OCI-LY7 (cell line): ENCODE data around the gene ELF1. TPM values are rescaled to one million over a fixed set of nuclear protein-coding genes. Genes with fewer than 3 reads are reported as not detected.
A peak's percentile ranks its signal among the peaks of the same experiment; 100 is the strongest.

Source experiments
- BruUV-seq: library from RNA; stranded (reverse); fragments of 400-500 nt; replicated peaks from 2 replicates; lab custom pipeline; 2021; lab: Mats Ljungman, UMichigan
- CTCF ChIA-PET: fragments of 300-600 bp; sonication (Branson Sonifier 250); formaldehyde crosslinking; loops from one replicate; lab custom pipeline; 2022; ENCODE audit warnings: antibody characterized with exemption; ENCODE audit not compliant: unreplicated experiment; lab: Charles Lee
- POLR2A ChIA-PET: fragments of 300-600 bp; sonication (Branson Sonifier 250); formaldehyde crosslinking; loops from one replicate; lab custom pipeline; 2022; ENCODE audit warnings: antibody characterized with exemption; lab: Charles Lee
- DNase-seq: peaks from one replicate; pipeline ENCODE4 v3.0.0-alpha.2; 2015; ENCODE audit warnings: low spot score
- H2AFZ ChIP-seq: fragments of 200-600 bp; sonication (generic), shearing (Covaris generic); 2 replicates; pipeline ENCODE4 v1.6.1; 2014; ENCODE audit warnings: mild to moderate bottlenecking, antibody characterized with exemption, low read length, moderate library complexity
- H3K27ac ChIP-seq: fragments of 200-600 bp; sonication (generic); 2 replicates; pipeline ENCODE4 v1.5.1; 2014; ENCODE audit warnings: mixed run types, low read depth, mild to moderate bottlenecking, moderate library complexity, low read length, inconsistent platforms; ENCODE audit not compliant: poor library complexity, severe bottlenecking
- H3K36me3 ChIP-seq: fragments of 200-600 bp; sonication (generic); 2 replicates; pipeline ENCODE4 v1.6.1; 2014; ENCODE audit warnings: mild to moderate bottlenecking, antibody characterized with exemption, low read length, moderate library complexity, mixed read lengths; ENCODE audit not compliant: insufficient read depth
- H3K4me1 ChIP-seq: fragments of 200-600 bp; sonication (generic); 2 replicates; pipeline ENCODE4 v1.5.1; 2014; ENCODE audit warnings: mild to moderate bottlenecking, low read length; ENCODE audit not compliant: insufficient read depth, poor library complexity, severe bottlenecking
- H3K4me2 ChIP-seq: fragments of 200-600 bp; sonication (generic); 2 replicates; pipeline ENCODE4 v1.6.1; 2014; ENCODE audit warnings: mild to moderate bottlenecking, low read length
- H3K4me3 ChIP-seq: fragments of 200-600 bp; sonication (generic); 2 replicates; pipeline ENCODE4 v1.5.1; 2014; ENCODE audit warnings: mild to moderate bottlenecking, low read depth, low read length; ENCODE audit not compliant: poor library complexity, severe bottlenecking
- H3K79me2 ChIP-seq: fragments of 200-600 bp; sonication (generic); 2 replicates; pipeline ENCODE4 v1.6.1; 2016; ENCODE audit warnings: low read depth, mild to moderate bottlenecking, low read length, moderate library complexity, mixed read lengths; ENCODE audit not compliant: insufficient read depth
- H3K9me2 ChIP-seq: fragments of 200-600 bp; sonication (generic); 2 replicates; pipeline ENCODE4 v1.6.1; 2016; ENCODE audit warnings: mild to moderate bottlenecking, low read length, mixed read lengths; ENCODE audit not compliant: insufficient read depth
- H3K9me3 ChIP-seq: fragments of 200-600 bp; sonication (generic); 2 replicates; pipeline ENCODE4 v1.6.1; 2014; ENCODE audit warnings: mild to moderate bottlenecking, mixed run types, low read length, mixed read lengths
- H4K20me1 ChIP-seq: fragments of 200-600 bp; sonication (generic); 2 replicates; pipeline ENCODE4 v1.6.1; 2014; ENCODE audit warnings: mild to moderate bottlenecking, antibody characterized with exemption, low read length, moderate library complexity, mixed read lengths; ENCODE audit not compliant: insufficient read depth
- EZH2phosphoT487 ChIP-seq: fragments of 200-600 bp; sonication (generic); IDR thresholded peaks from 2 replicates; pipeline ENCODE4 v1.6.1; 2018; ENCODE audit warnings: low read depth, borderline replicate concordance, mild to moderate bottlenecking, mixed run types, antibody characterized with exemption, low read length, moderate library complexity, mixed read lengths
- intact Hi-C: fragments of 100-400 bp; cut with micrococcal nuclease; formaldehyde crosslinking; loops from one replicate; pipeline ENCODE4 v1.10.0; 2022; ENCODE audit not compliant: unreplicated experiment
- total RNA-seq, 2 experiments: library from RNA; depleted of rRNA in 1 of 2; stranded (reverse); fragments of >200 nt in 1 of 2; shearing (Covaris generic) in 1 of 2; gene quantifications; 2 replicates each; pipeline ENCODE4 v1.2.3, GENCODE V29; 2014 to 2022
- TF ChIP-seq, protein P1 (sequence below): fragments of 200-600 bp; sonication (generic); conservative IDR thresholded peaks from 2 replicates; pipeline ENCODE4 v1.5.1; 2014; ENCODE audit warnings: mild to moderate bottlenecking, antibody characterized with exemption, low read length, moderate library complexity, mixed read lengths

The ELF1 gene
- total RNA-seq, 2 experiments from 2014 or later: 111 to 248 TPM

DNA sequence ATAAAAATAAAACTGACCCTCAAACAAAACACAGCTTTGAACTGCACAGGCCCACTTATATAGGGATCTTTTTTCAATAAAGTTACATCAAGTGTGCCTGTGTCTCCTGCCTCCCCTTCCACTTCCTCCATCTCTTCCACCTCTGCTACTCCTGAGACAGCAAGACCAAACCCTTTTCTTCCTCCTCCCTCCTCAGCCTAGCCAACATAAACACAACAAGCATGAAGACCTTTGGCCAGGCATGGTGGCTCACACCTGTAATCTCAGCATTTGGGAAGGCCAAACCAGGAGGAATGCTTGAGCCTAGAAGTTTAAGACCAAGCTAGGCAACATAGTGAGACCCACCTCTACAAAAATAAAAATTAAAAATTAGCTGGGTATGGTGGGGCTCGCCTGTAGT lies 72.6 kb downstream of the ELF1 start:
- Histone ChIP-seq H2AFZ (no peak overlapping the region), H3K9me2 (no peaks in the 10 kb centered on the region), H3K4me2 (no peak overlapping the region), H3K9me3 (no peaks in the 10 kb centered on the region), H3K36me3 (peaks cover 99% of the 10 kb centered on the region), H3K27ac (no peak overlapping the region), H3K4me3 (no peak overlapping the region), H3K4me1 (peaks cover 19% of the 10 kb centered on the region), H3K79me2 (peaks cover 98% of the 10 kb centered on the region), H4K20me1 (peaks cover 25% of the 10 kb centered on the region; the same call in 1 of the 2 replicates)
- POLR2A ChIA-PET: interaction anchor here (0.5 to 0.6 kb wide), 2 partner anchors 153 to 258 kb away, joined by 4 to 6 read pairs; no protein-coding TSS in a partner anchor
- intact Hi-C loops: no loop called here
- CTCF ChIA-PET: no interaction called here
- TF ChIP-seq, protein P1, sequence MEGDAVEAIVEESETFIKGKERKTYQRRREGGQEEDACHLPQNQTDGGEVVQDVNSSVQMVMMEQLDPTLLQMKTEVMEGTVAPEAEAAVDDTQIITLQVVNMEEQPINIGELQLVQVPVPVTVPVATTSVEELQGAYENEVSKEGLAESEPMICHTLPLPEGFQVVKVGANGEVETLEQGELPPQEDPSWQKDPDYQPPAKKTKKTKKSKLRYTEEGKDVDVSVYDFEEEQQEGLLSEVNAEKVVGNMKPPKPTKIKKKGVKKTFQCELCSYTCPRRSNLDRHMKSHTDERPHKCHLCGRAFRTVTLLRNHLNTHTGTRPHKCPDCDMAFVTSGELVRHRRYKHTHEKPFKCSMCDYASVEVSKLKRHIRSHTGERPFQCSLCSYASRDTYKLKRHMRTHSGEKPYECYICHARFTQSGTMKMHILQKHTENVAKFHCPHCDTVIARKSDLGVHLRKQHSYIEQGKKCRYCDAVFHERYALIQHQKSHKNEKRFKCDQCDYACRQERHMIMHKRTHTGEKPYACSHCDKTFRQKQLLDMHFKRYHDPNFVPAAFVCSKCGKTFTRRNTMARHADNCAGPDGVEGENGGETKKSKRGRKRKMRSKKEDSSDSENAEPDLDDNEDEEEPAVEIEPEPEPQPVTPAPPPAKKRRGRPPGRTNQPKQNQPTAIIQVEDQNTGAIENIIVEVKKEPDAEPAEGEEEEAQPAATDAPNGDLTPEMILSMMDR: no peak
- TF ChIP-seq EZH2phosphoT487: no peak
- BruUV-seq: no TSS peak
- no peak for DNase-seq

DNA sequence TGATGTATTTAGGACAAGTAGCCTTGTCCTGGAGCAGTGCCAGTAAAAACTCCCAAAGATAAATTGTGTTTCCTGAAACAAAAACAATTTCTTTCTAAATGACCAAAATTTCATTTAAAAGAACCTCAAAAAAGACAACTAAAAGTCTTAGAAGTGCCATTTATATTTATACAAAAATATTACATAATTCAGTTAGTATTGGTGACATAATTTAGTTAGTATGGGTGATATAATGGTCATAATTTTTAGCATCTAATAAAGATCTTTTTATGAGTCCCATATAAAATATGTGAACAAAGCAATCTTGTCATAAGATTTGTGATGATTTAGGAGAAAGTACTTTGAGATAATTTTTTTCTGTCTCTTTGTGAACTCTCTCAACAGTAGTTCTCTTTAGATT lies 76.0 kb downstream of the ELF1 start:
- TF ChIP-seq EZH2phosphoT487: no peak
- TF ChIP-seq, protein P1: no peak

GRCh38 chr13:40941581-40941980 lies 77.5 kb downstream of the ELF1 start:
- BruUV-seq: no TSS peak
- CTCF ChIA-PET: no interaction called here
- no peak overlapping the region for H2AFZ ChIP-seq
- H3K79me2 ChIP-seq: peaks cover 100% of the 10 kb centered on the region
- POLR2A ChIA-PET: interaction anchor here (0.6 to 0.7 kb wide), 2 partner anchors 9 to 527 kb away, joined by 3 to 4 read pairs; no protein-coding TSS in a partner anchor
- intact Hi-C loops: no loop called here
- no peak for TF ChIP-seq EZH2phosphoT487
- TF ChIP-seq, protein P1: no peak
- DNase-seq: no peak
- no peaks in the 10 kb centered on the region for H3K9me2 ChIP-seq
- peaks cover 100% of the 10 kb centered on the region for H3K36me3 ChIP-seq
- H3K4me2 ChIP-seq: no peak overlapping the region
- no peaks in the 10 kb centered on the region for H3K9me3 ChIP-seq
- H4K20me1 ChIP-seq: peaks cover 19% of the 10 kb centered on the region; the same call in 1 of the 2 replicates
- H3K4me3 ChIP-seq: no peak overlapping the region
- peaks cover 26% of the 10 kb centered on the region for H3K4me1 ChIP-seq
- no peak overlapping the region for H3K27ac ChIP-seq

More for the DNA sequence above, 76.0 kb downstream of the ELF1 start:
- Histone ChIP-seq H3K36me3 (peaks cover 100% of the 10 kb centered on the region), H3K9me2 (no peaks in the 10 kb centered on the region), H4K20me1 (peaks cover 26% of the 10 kb centered on the region; the same call in 1 of the 2 replicates), H3K4me3 (no peak overlapping the region), H3K79me2 (peaks cover 99% of the 10 kb centered on the region), H2AFZ (no peak overlapping the region), H3K4me1 (peaks cover 25% of the 10 kb centered on the region), H3K4me2 (no peak overlapping the region), H3K27ac (peak overlapping the region; percentile 0), H3K9me3 (no peaks in the 10 kb centered on the region)
- POLR2A ChIA-PET: interaction anchor here (1.0 kb wide), 2 partner anchors 18 to 30 kb away, joined by 3 read pairs; no protein-coding TSS in a partner anchor
- no peak for DNase-seq
- CTCF ChIA-PET: no interaction called here
- intact Hi-C loops: no loop called here
- BruUV-seq: no TSS peak
